Activated CD4-positive, alpha-beta T cell treated with anti-CD3 and anti-CD28 coated beads for 36 hours (primary cell): Measurements from ENCODE around the gene RIPPLY1. TPM values are rescaled to one million over a fixed set of nuclear protein-coding genes. Genes with fewer than 3 reads are reported as not detected.

Experiments used
- ATAC-seq: fragments of 200-7000 bp; cut with Tn5 transposase; one replicate; pipeline ENCODE4 v1.10.0; 2021; ENCODE audit warnings: mild to moderate bottlenecking, moderate library complexity
- CTCF ChIA-PET: fragments of 350-600 bp; sonication (Branson Sonifier 250); formaldehyde crosslinking; loops from one replicate; lab custom pipeline; 2021; ENCODE audit warnings: antibody characterized with exemption; lab: Charles Lee
- POLR2A ChIA-PET: fragments of 350-600 bp; sonication (Branson Sonifier 250); formaldehyde crosslinking; loops from one replicate; lab custom pipeline; 2021; ENCODE audit warnings: antibody characterized with exemption, inconsistent platforms; lab: Charles Lee
- DNase-seq: peaks from one replicate; pipeline ENCODE4 v3.0.0-alpha.2; 2020
- H3K27ac Mint-ChIP-seq: one replicate; pipeline ENCODE4 v1.8.0; 2021; ENCODE audit warnings: mixed read lengths
- H3K27me3 Mint-ChIP-seq: one replicate; pipeline ENCODE4 v1.8.0; 2021; ENCODE audit warnings: mixed read lengths
- H3K36me3 Mint-ChIP-seq: one replicate; pipeline ENCODE4 v1.8.0; 2021; ENCODE audit warnings: low read depth, mixed read lengths
- H3K4me1 Mint-ChIP-seq: one replicate; pipeline ENCODE4 v1.8.0; 2021; ENCODE audit warnings: mixed read lengths
- H3K4me3 Mint-ChIP-seq: one replicate; pipeline ENCODE4 v1.8.0; 2021; ENCODE audit warnings: mild to moderate bottlenecking, moderate library complexity, mixed read lengths
- H3K9me3 Mint-ChIP-seq: one replicate; pipeline ENCODE4 v1.8.0; 2021; ENCODE audit warnings: low read depth, mixed read lengths
- intact Hi-C, 2 experiments: fragments of 100-400 bp; cut with DNase I in 1 of 2; cut with micrococcal nuclease in 1 of 2; formaldehyde crosslinking; loops; one replicate each; pipeline versions ENCODE4 v1.14.2 to v1.15.1; 2022 to 2024; cut with DNase I, micrococcal nuclease
- total RNA-seq, 2 experiments: library from RNA; stranded (reverse); gene quantifications; one replicate each; pipeline ENCODE4 v1.2.3, GENCODE V29; 2021

RIPPLY1 gene
- total RNA-seq, 2 experiments from 2014 or later = not detected

DNA sequence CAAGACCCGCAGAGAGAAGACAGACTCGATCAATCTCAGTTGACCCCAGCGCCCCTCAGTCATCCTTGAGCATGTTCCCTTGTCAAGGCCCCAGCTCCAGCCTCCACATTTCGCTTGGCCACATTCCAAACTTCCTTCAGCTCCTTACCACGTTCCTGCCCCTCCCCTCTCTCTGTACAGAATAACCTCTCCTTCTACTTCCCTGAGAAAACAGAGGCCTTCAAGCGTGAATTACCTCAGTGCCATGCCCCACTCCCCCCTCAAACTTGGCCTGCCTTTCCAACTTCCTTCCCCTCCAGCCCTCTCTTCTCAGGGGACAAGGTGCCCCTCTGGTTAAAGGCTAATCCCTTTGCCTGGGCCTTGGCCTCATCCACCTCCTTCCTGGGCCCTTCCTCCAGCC lies 3.2 kb upstream of the RIPPLY1 start:
- CTCF ChIA-PET = no interaction called here
- ATAC-seq = no peak

DNA sequence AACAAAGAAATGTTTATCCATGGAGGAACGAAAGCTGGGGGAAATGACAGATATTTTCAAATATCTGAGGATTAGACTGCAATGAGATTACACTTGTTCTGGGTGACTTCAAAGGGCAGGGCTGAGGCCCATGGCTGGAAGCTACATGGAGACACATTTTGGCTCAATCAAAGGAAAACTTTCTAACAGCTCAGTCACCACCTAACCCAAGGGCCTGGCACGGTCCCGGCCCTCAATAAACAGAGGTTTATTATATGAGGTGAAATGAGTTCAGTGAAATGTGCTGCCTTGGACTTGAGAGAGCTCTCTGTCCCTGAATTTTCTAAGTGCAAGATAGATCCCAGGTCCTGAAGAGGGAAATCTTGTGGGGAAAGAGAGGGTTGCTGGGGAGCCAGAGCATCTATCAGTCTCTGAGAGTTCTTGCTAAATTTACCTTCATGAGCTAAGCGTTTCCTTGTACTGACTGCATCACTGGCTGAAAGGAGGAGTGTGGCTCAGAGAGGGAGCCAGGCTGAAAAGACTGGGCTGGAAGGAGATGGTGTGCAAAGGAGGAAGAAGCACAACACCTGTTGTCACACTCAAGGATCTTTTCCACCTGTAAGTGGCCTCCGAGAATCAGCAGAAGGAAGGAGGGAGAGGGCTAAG lies 2.0 kb upstream of the RIPPLY1 start:
- POLR2A ChIA-PET = no interaction called here
- Mint-ChIP-seq H3K4me1 (no peaks in the 10 kb centered on the region), H3K27ac (no peak overlapping the region), H3K27me3 (no peaks in the 10 kb centered on the region), H3K4me3 (no peak overlapping the region), H3K9me3 (no peaks in the 10 kb centered on the region), H3K36me3 (no peaks in the 10 kb centered on the region)
- intact Hi-C loops = no loop called here
- ATAC-seq (no peak), DNase-seq (no peak)
- CTCF ChIA-PET = interaction anchor here (0.7 kb wide), 1 partner anchor 11 kb away, joined by 3 read pairs; no protein-coding TSS in a partner anchor

More for the DNA sequence above, 3.2 kb upstream of the RIPPLY1 start:
- H3K27me3 Mint-ChIP-seq = no peaks in the 10 kb centered on the region
- H3K27ac Mint-ChIP-seq = no peak overlapping the region
- POLR2A ChIA-PET = no interaction called here
- intact Hi-C loops = no loop called here
- no peaks in the 10 kb centered on the region for H3K4me1 Mint-ChIP-seq
- H3K9me3 Mint-ChIP-seq = no peaks in the 10 kb centered on the region
- H3K4me3 Mint-ChIP-seq = no peak overlapping the region
- DNase-seq = no peak
- no peaks in the 10 kb centered on the region for H3K36me3 Mint-ChIP-seq

DNA sequence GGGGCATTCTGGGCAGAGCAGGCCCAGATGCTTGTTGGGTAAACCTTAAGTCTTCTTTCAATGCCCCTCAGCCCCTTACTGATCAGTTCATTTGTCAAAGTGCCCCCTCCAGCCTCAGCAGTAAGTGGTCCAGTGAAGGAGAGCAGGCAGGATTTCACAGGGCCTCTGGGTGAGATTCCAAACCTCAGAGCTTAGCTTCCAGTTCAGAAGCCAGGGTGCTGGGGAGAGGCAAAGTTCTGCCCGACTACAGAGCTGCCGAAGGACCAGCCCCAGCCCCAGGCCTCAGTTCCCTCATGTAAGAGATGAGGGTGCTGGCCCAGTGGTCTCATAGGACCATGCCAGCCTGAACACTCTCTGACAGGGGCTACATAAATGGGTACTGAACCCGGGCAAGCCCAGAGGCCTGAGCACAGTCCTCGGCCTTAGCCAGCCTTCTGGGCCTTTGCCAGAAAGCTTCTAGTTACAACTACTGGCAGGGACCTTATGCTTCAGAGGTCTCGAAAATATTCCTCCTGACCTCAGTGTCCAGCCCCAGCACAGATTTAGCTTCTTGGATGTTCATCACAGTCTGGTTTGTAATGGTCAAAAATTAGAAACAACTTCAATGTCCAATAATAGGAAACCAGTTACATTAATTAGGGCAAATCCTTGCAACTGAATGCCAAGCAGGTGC lies 851 bp upstream of the RIPPLY1 start:
- Mint-ChIP-seq H3K4me3 (no peak overlapping the region), H3K4me1 (no peaks in the 10 kb centered on the region), H3K27me3 (no peaks in the 10 kb centered on the region), H3K27ac (no peak overlapping the region), H3K36me3 (no peaks in the 10 kb centered on the region), H3K9me3 (no peaks in the 10 kb centered on the region)
- no peak for DNase-seq
- ChIA-PET CTCF (interaction anchor here (0.7 to 1.4 kb wide), 3 partner anchors 9 to 30 kb away, joined by 3 to 5 read pairs (median 3); no protein-coding TSS in a partner anchor), POLR2A (no interaction called here)
- no peak for ATAC-seq
- intact Hi-C loops = no loop called here

DNA sequence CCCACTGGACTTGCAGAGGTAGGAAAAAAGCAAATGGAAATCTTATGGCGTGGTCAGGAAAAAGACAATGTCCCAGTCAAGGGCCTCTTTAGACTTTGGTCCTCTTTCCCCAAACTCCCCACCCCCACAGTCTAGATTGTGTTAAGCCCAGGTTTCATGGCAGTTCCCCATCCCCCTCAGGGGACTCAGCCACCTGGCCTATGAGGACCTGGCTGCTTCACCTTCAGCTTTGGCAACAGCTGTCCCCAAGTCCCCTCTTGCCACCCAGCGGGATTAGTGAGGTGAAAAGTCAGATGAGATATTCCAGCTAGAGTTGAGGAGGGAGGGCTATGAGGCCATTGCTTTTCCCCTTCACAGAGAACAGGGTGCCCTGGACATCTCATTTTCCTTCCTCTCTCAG lies 457 bp downstream of the RIPPLY1 start:
- CTCF ChIA-PET = interaction anchor here (0.7 to 1.4 kb wide), 4 partner anchors 8 to 760 kb away, joined by 3 to 5 read pairs (median 3); no protein-coding TSS in a partner anchor
- H3K36me3 Mint-ChIP-seq = no peaks in the 10 kb centered on the region
- no peak for DNase-seq
- POLR2A ChIA-PET = no interaction called here
- H3K4me3 Mint-ChIP-seq = no peak overlapping the region
- H3K4me1 Mint-ChIP-seq = no peaks in the 10 kb centered on the region
- H3K27me3 Mint-ChIP-seq = no peaks in the 10 kb centered on the region
- H3K9me3 Mint-ChIP-seq = no peaks in the 10 kb centered on the region
- intact Hi-C loops = no loop called here
- H3K27ac Mint-ChIP-seq = no peak overlapping the region
- ATAC-seq = no peak

DNA sequence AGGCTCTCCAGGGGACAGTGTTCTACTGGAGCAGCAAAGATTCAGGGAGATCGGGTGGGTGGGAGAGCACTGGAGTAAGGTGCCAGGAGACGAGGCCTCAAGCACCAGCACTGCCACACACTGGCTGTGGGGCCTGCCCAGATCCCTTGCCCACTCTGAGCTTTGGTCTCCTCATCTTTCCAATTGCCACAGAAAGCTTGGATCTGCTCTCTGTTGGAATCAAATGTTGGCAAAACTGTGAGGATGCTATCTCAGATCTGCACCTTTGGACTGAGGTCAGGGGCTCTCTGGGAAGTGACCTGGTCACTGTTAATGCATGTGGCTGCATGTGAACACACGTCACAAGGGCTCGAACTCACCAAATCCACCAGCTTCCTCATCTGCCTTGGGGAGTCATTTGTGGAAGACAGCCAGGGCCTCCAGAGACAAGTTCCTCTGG lies 1.3 kb downstream of the RIPPLY1 start:
- no peak for DNase-seq
- Mint-ChIP-seq H3K4me1 (no peaks in the 10 kb centered on the region), H3K9me3 (no peaks in the 10 kb centered on the region), H3K36me3 (no peaks in the 10 kb centered on the region), H3K27ac (no peak overlapping the region), H3K4me3 (no peak overlapping the region), H3K27me3 (no peaks in the 10 kb centered on the region)
- POLR2A ChIA-PET = no interaction called here
- intact Hi-C loops = no loop called here
- CTCF ChIA-PET = interaction anchor here (0.6 to 1.2 kb wide), 3 partner anchors 11 to 761 kb away, joined by 3 read pairs; no protein-coding TSS in a partner anchor
- no peak for ATAC-seq

DNA sequence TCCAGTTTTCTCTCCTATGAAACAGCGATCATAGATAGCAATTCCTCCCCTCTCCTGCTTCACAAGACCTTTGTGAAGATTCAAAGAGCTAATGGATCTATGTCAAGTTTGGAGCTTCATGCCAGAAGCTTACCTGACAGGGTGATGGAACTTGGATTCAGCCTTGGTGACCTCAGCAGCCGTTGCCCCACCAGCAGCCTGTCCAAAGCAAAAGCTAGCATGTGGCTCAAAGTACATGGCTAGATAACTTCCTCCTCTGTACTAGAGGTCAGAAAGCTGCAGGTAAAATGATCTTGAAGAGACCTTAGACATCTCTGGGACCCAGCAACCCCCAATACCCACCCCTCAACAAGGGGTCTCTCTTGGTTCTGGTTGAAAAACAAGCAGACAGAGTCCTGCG lies 1.8 kb downstream of the RIPPLY1 start:
- H3K9me3 Mint-ChIP-seq = no peaks in the 10 kb centered on the region
- H3K4me1 Mint-ChIP-seq = no peaks in the 10 kb centered on the region
- H3K27ac Mint-ChIP-seq = no peak overlapping the region
- intact Hi-C loops = no loop called here
- no peak for DNase-seq
- ChIA-PET CTCF (interaction anchor here (0.6 kb wide), 1 partner anchor 112 kb away, joined by 3 read pairs; no protein-coding TSS in a partner anchor), POLR2A (no interaction called here)
- H3K27me3 Mint-ChIP-seq = no peaks in the 10 kb centered on the region
- ATAC-seq = no peak
- H3K36me3 Mint-ChIP-seq = no peaks in the 10 kb centered on the region
- H3K4me3 Mint-ChIP-seq = no peak overlapping the region

DNA sequence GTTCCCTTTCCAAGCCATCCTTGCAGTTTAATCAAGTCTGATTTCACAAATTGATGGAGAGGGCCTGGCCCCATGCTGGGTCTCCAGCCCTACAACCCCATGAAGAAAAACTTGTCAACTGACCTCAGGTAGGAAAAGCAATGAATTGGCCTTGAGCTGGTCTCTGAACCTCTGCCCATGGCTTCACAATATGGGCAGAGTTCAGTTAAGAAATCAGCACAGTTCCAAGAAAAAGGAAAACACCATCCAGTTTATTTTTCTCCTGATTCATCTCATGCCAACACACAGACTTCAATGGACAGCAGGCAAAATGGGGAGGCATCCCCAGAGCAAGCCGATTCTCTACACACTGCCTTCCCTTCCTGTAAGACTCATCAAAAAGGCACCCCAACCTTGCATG lies 3.3 kb downstream of the RIPPLY1 start:
- intact Hi-C loops = loop anchor here in 1 of 2 experiments (2.0 to 10.0 kb wide), 3 partner anchors 425 to 875 kb away; partner anchors contain the start of genes NCBP2L and TSC22D3
- Mint-ChIP-seq H3K27ac (no peak overlapping the region), H3K36me3 (no peaks in the 10 kb centered on the region), H3K4me1 (no peaks in the 10 kb centered on the region), H3K4me3 (no peak overlapping the region), H3K27me3 (no peaks in the 10 kb centered on the region), H3K9me3 (no peaks in the 10 kb centered on the region)
- no peak for DNase-seq
- no peak for ATAC-seq
- ChIA-PET POLR2A (no interaction called here), CTCF (no interaction called here)

DNA sequence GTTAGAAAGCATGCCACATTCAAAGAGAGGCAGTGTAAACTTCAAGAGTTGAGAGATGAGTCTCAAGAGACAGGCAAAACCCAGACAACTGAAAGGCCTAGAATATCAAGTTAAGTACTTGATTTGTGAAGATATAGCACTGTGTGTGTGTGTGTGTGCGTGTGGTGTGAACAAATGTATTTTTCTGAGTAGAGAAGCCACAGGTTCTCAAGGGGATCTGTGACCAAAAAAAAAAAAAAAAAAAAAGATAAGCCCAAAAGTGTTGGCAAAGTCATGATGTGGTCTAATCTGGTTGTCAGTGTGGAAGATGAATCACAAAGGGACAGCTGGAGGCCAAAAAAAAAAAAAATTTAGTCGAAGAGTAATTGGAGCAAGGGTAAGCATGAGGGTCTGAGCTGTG lies 3.9 kb downstream of the RIPPLY1 start:
- ChIA-PET POLR2A (no interaction called here), CTCF (interaction anchor here (0.6 to 1.2 kb wide), 7 partner anchors 17 to 1036 kb away, joined by 3 to 5 read pairs (median 3); no protein-coding TSS in a partner anchor)
- H3K27me3 Mint-ChIP-seq = no peaks in the 10 kb centered on the region
- no peaks in the 10 kb centered on the region for H3K9me3 Mint-ChIP-seq
- intact Hi-C loops = loop anchor here in 1 of 2 experiments (2.0 to 10.0 kb wide), 3 partner anchors 426 to 876 kb away; partner anchors contain the start of genes NCBP2L and TSC22D3
- no peak overlapping the region for H3K4me3 Mint-ChIP-seq
- ATAC-seq = no peak
- no peaks in the 10 kb centered on the region for H3K36me3 Mint-ChIP-seq
- no peaks in the 10 kb centered on the region for H3K4me1 Mint-ChIP-seq
- no peak overlapping the region for H3K27ac Mint-ChIP-seq
- no peak for DNase-seq

DNA sequence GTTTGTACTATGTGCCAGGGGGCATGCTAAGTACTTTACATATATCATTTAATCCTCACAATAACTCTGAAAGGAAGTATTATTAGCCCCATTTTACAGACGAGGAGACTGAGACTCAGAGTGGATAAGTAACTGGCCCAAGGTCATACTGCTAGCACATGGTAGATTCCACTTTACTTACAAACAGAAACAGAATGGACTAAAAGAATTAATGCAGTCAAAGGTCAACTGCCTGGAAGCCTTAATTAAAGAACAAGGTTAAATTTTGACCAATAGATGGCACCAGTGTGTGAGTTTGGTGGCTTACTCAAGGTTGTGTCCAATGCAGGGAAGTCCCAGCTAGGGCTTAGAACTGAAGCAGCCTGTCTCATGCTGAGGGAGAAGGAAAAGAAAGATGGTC lies 4.7 kb downstream of the RIPPLY1 start:
- peak; percentile 8 for DNase-seq
- Mint-ChIP-seq H3K4me3 (no peak overlapping the region), H3K36me3 (no peaks in the 10 kb centered on the region), H3K9me3 (no peaks in the 10 kb centered on the region), H3K4me1 (no peaks in the 10 kb centered on the region), H3K27ac (no peak overlapping the region), H3K27me3 (peaks cover under 1% of the 10 kb centered on the region)
- intact Hi-C loops = loop anchor here in 1 of 2 experiments (1.0 to 10.0 kb wide), 4 partner anchors 54 to 876 kb away; partner anchors contain the start of genes NCBP2L and TSC22D3
- ChIA-PET POLR2A (no interaction called here), CTCF (interaction anchor here (0.6 to 1.2 kb wide), 8 partner anchors 10 to 1037 kb away, joined by 3 to 5 read pairs (median 3); no protein-coding TSS in a partner anchor)
- peak; percentile 55 for ATAC-seq

DNA sequence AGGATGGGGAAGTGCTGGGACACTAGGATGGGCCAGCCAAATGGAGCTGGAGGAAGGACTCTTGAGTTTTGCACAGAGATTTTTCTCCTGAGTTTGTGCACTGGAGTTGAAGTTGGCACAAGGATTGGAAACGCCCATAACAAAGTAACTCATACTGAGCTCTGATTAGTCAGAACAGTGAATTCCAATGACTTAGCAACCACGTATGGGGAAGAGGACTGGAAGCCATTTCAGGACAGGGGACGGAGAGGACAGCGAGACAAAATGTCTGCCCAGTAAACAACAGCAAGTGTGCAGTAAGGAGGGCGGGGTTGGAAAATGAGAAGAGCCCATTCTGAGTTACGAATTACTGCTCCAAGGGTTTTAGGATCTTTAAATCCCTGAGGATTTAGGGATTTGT lies 5.9 kb downstream of the RIPPLY1 start:
- no peaks in the 10 kb centered on the region for H3K36me3 Mint-ChIP-seq
- no peaks in the 10 kb centered on the region for H3K9me3 Mint-ChIP-seq
- H3K4me1 Mint-ChIP-seq = no peaks in the 10 kb centered on the region
- ChIA-PET POLR2A (no interaction called here), CTCF (interaction anchor here (0.7 kb wide), 1 partner anchor 433 kb away, joined by 3 read pairs; no protein-coding TSS in a partner anchor)
- no peak for ATAC-seq
- no peak for DNase-seq
- no peak overlapping the region for H3K27ac Mint-ChIP-seq
- intact Hi-C loops = loop anchor here in 1 of 2 experiments (10.0 kb wide), 2 partner anchors 428 to 878 kb away; partner anchors contain the start of genes NCBP2L and TSC22D3
- no peak overlapping the region for H3K4me3 Mint-ChIP-seq
- H3K27me3 Mint-ChIP-seq = peaks cover 3% of the 10 kb centered on the region

DNA sequence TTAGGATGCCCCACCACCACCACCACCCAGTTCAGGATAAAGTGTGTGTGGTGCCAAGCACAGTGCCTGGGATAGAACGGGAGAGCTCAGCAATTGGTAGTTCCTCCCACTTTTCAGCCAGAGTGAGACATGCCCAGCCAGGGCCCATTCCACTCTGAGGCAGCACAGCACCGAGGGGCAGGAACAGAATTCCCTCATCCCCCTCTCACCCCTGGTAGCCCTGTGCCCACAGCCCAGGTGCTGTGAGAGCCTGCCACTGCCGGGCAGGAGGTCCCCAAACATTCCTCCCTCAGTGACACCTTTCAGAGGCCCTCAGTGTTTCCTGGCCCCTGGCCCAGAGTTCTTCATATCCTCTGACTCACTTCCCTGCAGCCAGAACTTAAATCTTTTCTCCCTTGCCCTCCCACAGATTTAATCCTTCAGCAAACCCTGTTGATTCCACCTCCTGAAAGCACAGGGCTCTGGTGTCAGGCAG lies 8.1 kb downstream of the RIPPLY1 start:
- DNase-seq = no peak
- intact Hi-C loops = loop anchor here (1.0 to 10.0 kb wide), 5 partner anchors 58 to 1000 kb away; partner anchors contain the start of genes NCBP2L (in 1 of the 2) and TSC22D3 (in 1 of the 2)
- Mint-ChIP-seq H3K36me3 (no peaks in the 10 kb centered on the region), H3K4me3 (no peak overlapping the region), H3K27ac (no peak overlapping the region), H3K27me3 (peaks cover 3% of the 10 kb centered on the region), H3K4me1 (no peaks in the 10 kb centered on the region), H3K9me3 (no peaks in the 10 kb centered on the region)
- no peak for ATAC-seq
- ChIA-PET POLR2A (no interaction called here), CTCF (interaction anchor here (0.6 to 1.3 kb wide), 3 partner anchors 8 to 120 kb away, joined by 3 to 5 read pairs (median 3); partner anchors contain the start of gene RIPPLY1)
